GM23248 (cell line): ENCODE measurements around the gene ERFL.

Source experiments
- EZH2 ChIP-seq: fragments of 200-600 bp; sonication (generic); IDR thresholded peaks from 2 replicates; pipeline ENCODE4 v1.6.1; 2018; ENCODE audit warnings: antibody characterized with exemption, mild to moderate bottlenecking; ENCODE audit not compliant: insufficient read depth, poor library complexity, severe bottlenecking
- EZH2phosphoT487 ChIP-seq: fragments of 200-600 bp; sonication (generic); IDR thresholded peaks from 2 replicates; pipeline ENCODE4 v1.6.1; 2018; ENCODE audit warnings: antibody characterized with exemption, moderate library complexity, mild to moderate bottlenecking, low read depth; ENCODE audit not compliant: insufficient read depth

- TF ChIP-seq EZH2phosphoT487 (no peak), EZH2 (no peak)
These were observed 18.8 kb upstream of the ERFL start for GRCh38 chr19:41947091-41947490.
